HEK293 (cell line): ENCODE data around the gene WRNIP1.

Experiments used
- CTCF ChIA-PET: fragments of 350-600 bp; formaldehyde crosslinking; extraction: SDS; loops from one replicate; lab custom pipeline; 2021; ENCODE audit warnings: antibody characterized with exemption; lab: Yijun Ruan, JAX
- POLR2A ChIA-PET: fragments of 300-600 bp; formaldehyde crosslinking; extraction: SDS; loops from one replicate; lab custom pipeline; 2020; ENCODE audit warnings: antibody characterized with exemption, inconsistent platforms; lab: Yijun Ruan, JAX
- H3K27ac ChIP-seq: fragments of 200-500 bp; sonication (Bioruptor generic); 2 replicates; pipeline ENCODE4 v1.5.1; 2014; ENCODE audit warnings: low read depth, low read length, control low read depth, inconsistent platforms; ENCODE audit errors: extremely low read depth
- H3K36me3 ChIP-seq, 2 experiments: fragments of 200-500 bp in 1 of 2; sonication (Bioruptor generic) in 1 of 2; 1 replicate in 1 of 2; 2 replicates in 1 of 2; pipeline ENCODE4 v1.5.1; 2014 to 2017; ENCODE audit warnings: inconsistent platforms in 2 of 2, low read length in 2 of 2; ENCODE audit not compliant: control insufficient read depth in 2 of 2, insufficient read depth in 1 of 2
- H3K4me1 ChIP-seq: fragments of 200-500 bp; sonication (Bioruptor generic); 2 replicates; pipeline ENCODE4 v1.5.1; 2014; ENCODE audit warnings: mild to moderate bottlenecking, low read length, inconsistent platforms; ENCODE audit not compliant: control insufficient read depth, insufficient read depth
- H3K4me3 ChIP-seq: 2 replicates; pipeline ENCODE4 v1.5.1; 2011; ENCODE audit warnings: low read depth, mild to moderate bottlenecking, control low read depth, low read length, moderate library complexity
- H3K9me3 ChIP-seq: fragments of 200-500 bp; sonication (Bioruptor generic); 2 replicates; pipeline ENCODE4 v1.5.1; 2014; ENCODE audit warnings: low read depth, low read length, inconsistent platforms; ENCODE audit not compliant: control insufficient read depth, insufficient read depth
- BCL11B ChIP-seq: fragments of 450-650 bp; formaldehyde crosslinking; IDR thresholded peaks from 2 replicates; pipeline ENCODE4 v1.5.1; 2016; ENCODE audit warnings: low read depth, missing biosample characterization, missing genetic modification characterization
- GLI4 ChIP-seq: fragments of 450-650 bp; formaldehyde crosslinking; IDR thresholded peaks from 2 replicates; pipeline ENCODE4 v1.5.1; 2016; ENCODE audit warnings: missing biosample characterization, missing genetic modification characterization
- SP2 ChIP-seq: fragments of 450-650 bp; formaldehyde crosslinking; IDR thresholded peaks from 2 replicates; pipeline ENCODE4 v1.5.1; 2016; ENCODE audit warnings: missing biosample characterization, missing genetic modification characterization
- TCF7L2 ChIP-seq: IDR thresholded peaks from 2 replicates; pipeline ENCODE4 v1.6.1; 2011; ENCODE audit warnings: low read depth, mild to moderate bottlenecking, inconsistent platforms, low read length, moderate library complexity, borderline replicate concordance
- YY2 ChIP-seq: fragments of 450-650 bp; formaldehyde crosslinking; IDR thresholded peaks from 2 replicates; pipeline ENCODE4 v1.5.1; 2016; ENCODE audit warnings: missing biosample characterization, missing genetic modification characterization
- ZBTB7A ChIP-seq: fragments of 450-650 bp; formaldehyde crosslinking; IDR thresholded peaks from 2 replicates; pipeline ENCODE4 v1.5.1; 2016; ENCODE audit warnings: low read depth, missing biosample characterization, missing genetic modification characterization
- ZIC2 ChIP-seq: fragments of 450-650 bp; formaldehyde crosslinking; IDR thresholded peaks from 2 replicates; pipeline ENCODE4 v1.5.1; 2016; ENCODE audit warnings: missing biosample characterization, missing genetic modification characterization
- ZNF114 ChIP-seq: fragments of 450-650 bp; formaldehyde crosslinking; IDR thresholded peaks from 2 replicates; pipeline ENCODE4 v1.5.0; 2017; ENCODE audit warnings: missing biosample characterization, missing genetic modification characterization
- ZNF121 ChIP-seq: fragments of 450-650 bp; formaldehyde crosslinking; IDR thresholded peaks from 2 replicates; pipeline ENCODE4 v1.5.1; 2016; ENCODE audit warnings: missing biosample characterization, missing genetic modification characterization
- ZNF16 ChIP-seq: fragments of 450-650 bp; formaldehyde crosslinking; IDR thresholded peaks from 2 replicates; pipeline ENCODE4 v1.5.1; 2016; ENCODE audit warnings: low read depth, missing biosample characterization, missing genetic modification characterization
- ZNF221 ChIP-seq: fragments of 450-650 bp; formaldehyde crosslinking; IDR thresholded peaks from 2 replicates; pipeline ENCODE4 v1.5.1; 2017; ENCODE audit warnings: missing biosample characterization, missing genetic modification characterization, borderline replicate concordance
- ZNF292 ChIP-seq: fragments of 450-650 bp; formaldehyde crosslinking; IDR thresholded peaks from 2 replicates; pipeline ENCODE4 v1.5.1; 2016; ENCODE audit warnings: low read depth, missing biosample characterization, missing genetic modification characterization, borderline replicate concordance
- ZNF394 ChIP-seq: fragments of 450-650 bp; formaldehyde crosslinking; IDR thresholded peaks from 2 replicates; pipeline ENCODE4 v1.5.1; 2016; ENCODE audit warnings: missing biosample characterization, missing genetic modification characterization, mild to moderate bottlenecking, moderate library complexity, borderline replicate concordance
- ZNF623 ChIP-seq: fragments of 450-650 bp; formaldehyde crosslinking; IDR thresholded peaks from 2 replicates; pipeline ENCODE4 v1.5.1; 2016; ENCODE audit warnings: missing biosample characterization, missing genetic modification characterization
- ZNF626 ChIP-seq: fragments of 450-650 bp; sonication (Bioruptor Pico); formaldehyde crosslinking; IDR thresholded peaks from 2 replicates; pipeline ENCODE4 v1.5.1; 2018; ENCODE audit warnings: missing biosample characterization, missing genetic modification characterization, inconsistent platforms
- ZNF670 ChIP-seq: fragments of 450-650 bp; formaldehyde crosslinking; IDR thresholded peaks from 2 replicates; pipeline ENCODE4 v1.5.1; 2016; ENCODE audit warnings: missing biosample characterization, missing genetic modification characterization, low read depth
- ZNF830 ChIP-seq: fragments of 450-650 bp; IDR thresholded peaks from 2 replicates; pipeline ENCODE4 v1.5.0; 2018; ENCODE audit warnings: missing biosample characterization, missing genetic modification characterization, low read depth, mild to moderate bottlenecking, moderate library complexity
- ZNF837 ChIP-seq: fragments of 450-650 bp; formaldehyde crosslinking; IDR thresholded peaks from 2 replicates; pipeline ENCODE4 v1.5.1; 2016; ENCODE audit warnings: missing biosample characterization, missing genetic modification characterization
- TF ChIP-seq, protein P1 (sequence below): IDR thresholded peaks from 2 replicates; pipeline ENCODE4 v1.6.1; 2011; ENCODE audit warnings: mild to moderate bottlenecking, low read depth, low read length, borderline replicate concordance
- TF ChIP-seq, protein P2 (sequence below): fragments of 450-650 bp; formaldehyde crosslinking; IDR thresholded peaks from 2 replicates; pipeline ENCODE4 v1.5.1; 2017; ENCODE audit warnings: missing biosample characterization, missing genetic modification characterization
- TF ChIP-seq, protein P3 (sequence below): fragments of 450-650 bp; formaldehyde crosslinking; IDR thresholded peaks from 2 replicates; pipeline ENCODE4 v1.5.1; 2016; ENCODE audit warnings: missing biosample characterization, missing genetic modification characterization
- TF ChIP-seq, protein P4 (sequence below): fragments of 450-650 bp; formaldehyde crosslinking; IDR thresholded peaks from 2 replicates; pipeline ENCODE4 v1.5.1; 2017; ENCODE audit warnings: missing biosample characterization, missing genetic modification characterization

The WRNIP1 gene

DNA sequence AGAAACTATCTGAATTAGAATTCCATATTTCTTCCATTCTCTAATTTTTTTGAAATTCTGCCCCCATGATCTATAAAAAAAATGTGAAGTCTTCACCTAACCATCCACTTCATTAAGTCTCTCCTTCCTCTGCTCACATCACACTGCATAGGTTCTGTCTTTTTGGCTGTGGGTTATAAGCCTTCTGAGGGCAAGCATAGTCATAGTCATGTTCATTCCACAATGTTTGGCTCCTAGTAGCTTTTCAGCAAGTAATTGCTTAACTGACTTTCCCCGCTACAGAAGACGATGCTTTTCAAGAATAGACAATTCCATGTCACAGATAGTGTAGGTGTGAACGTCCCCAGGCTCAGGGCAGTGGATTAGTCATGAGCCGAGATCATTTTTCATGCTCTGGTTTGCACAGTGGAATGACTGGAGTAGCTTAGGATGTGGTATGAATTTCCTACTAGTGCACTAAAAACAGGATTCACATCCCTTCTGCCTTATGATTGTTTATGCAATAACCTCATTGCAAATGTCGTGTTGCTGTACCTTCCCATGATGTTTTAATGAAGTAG lies 29.1 kb downstream of the WRNIP1 start (continued):
- TF ChIP-seq, protein P1, sequence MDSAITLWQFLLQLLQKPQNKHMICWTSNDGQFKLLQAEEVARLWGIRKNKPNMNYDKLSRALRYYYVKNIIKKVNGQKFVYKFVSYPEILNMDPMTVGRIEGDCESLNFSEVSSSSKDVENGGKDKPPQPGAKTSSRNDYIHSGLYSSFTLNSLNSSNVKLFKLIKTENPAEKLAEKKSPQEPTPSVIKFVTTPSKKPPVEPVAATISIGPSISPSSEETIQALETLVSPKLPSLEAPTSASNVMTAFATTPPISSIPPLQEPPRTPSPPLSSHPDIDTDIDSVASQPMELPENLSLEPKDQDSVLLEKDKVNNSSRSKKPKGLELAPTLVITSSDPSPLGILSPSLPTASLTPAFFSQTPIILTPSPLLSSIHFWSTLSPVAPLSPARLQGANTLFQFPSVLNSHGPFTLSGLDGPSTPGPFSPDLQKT, result no peak
- TF ChIP-seq ZNF394 (tag by site-specific recombination) (peak; percentile 73; the same call in 1 of the 2 replicates), ZNF837 (tag by site-specific recombination) (no peak)
- TF ChIP-seq, protein P2, sequence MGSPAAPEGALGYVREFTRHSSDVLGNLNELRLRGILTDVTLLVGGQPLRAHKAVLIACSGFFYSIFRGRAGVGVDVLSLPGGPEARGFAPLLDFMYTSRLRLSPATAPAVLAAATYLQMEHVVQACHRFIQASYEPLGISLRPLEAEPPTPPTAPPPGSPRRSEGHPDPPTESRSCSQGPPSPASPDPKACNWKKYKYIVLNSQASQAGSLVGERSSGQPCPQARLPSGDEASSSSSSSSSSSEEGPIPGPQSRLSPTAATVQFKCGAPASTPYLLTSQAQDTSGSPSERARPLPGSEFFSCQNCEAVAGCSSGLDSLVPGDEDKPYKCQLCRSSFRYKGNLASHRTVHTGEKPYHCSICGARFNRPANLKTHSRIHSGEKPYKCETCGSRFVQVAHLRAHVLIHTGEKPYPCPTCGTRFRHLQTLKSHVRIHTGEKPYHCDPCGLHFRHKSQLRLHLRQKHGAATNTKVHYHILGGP, result peak; percentile 46; the same call in 1 of the 2 replicates

DNA sequence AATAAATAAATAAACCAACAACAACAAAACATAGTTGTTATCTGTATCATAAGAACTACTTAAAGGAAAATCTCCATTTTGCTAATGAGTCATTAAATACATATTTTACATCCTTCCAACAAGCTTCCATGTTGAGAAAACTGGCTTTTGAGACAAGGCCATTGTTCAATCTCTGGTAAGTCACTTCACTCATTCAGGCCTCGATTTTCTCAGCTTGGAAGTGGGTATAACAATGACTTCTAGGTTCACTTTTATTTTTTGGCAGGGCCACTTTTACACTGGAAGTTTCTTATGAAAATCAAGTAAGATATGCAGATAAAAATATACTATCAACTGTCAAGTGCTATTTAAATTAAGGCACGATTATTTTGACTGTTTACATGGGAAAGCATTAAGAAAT lies 30.0 kb downstream of the WRNIP1 start:
- Histone ChIP-seq H3K4me3 (no peak overlapping the region), H3K4me1 (no peaks in the 10 kb centered on the region), H3K27ac (no peak overlapping the region), H3K9me3 (no peaks in the 10 kb centered on the region), H3K36me3 (no peaks in the 10 kb centered on the region)
- POLR2A ChIA-PET, result interaction anchor here (0.5 kb wide), 1 partner anchor 270 kb away, joined by 4 read pairs; no protein-coding TSS in a partner anchor
- CTCF ChIA-PET, result interaction anchor here (0.6 to 2.0 kb wide), 7 partner anchors 12 to 157 kb away, joined by 3 to 6 read pairs (median 4); no protein-coding TSS in a partner anchor
- TF ChIP-seq YY2 (tag by site-specific recombination), result no peak
- no peak for TF ChIP-seq ZNF623 (tag by site-specific recombination)
- no peak for TF ChIP-seq SP2
- TF ChIP-seq, protein P3, sequence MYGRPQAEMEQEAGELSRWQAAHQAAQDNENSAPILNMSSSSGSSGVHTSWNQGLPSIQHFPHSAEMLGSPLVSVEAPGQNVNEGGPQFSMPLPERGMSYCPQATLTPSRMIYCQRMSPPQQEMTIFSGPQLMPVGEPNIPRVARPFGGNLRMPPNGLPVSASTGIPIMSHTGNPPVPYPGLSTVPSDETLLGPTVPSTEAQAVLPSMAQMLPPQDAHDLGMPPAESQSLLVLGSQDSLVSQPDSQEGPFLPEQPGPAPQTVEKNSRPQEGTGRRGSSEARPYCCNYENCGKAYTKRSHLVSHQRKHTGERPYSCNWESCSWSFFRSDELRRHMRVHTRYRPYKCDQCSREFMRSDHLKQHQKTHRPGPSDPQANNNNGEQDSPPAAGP (tag by site-specific recombination), result no peak
- TF ChIP-seq ZNF121 (tag by site-specific recombination), result no peak
- no peak for TF ChIP-seq ZNF221 (tag by site-specific recombination)
- TF ChIP-seq, protein P4, sequence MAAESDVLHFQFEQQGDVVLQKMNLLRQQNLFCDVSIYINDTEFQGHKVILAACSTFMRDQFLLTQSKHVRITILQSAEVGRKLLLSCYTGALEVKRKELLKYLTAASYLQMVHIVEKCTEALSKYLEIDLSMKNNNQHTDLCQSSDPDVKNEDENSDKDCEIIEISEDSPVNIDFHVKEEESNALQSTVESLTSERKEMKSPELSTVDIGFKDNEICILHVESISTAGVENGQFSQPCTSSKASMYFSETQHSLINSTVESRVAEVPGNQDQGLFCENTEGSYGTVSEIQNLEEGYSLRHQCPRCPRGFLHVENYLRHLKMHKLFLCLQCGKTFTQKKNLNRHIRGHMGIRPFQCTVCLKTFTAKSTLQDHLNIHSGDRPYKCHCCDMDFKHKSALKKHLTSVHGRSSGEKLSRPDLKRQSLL (tag by site-specific recombination), result no peak
- no peak for TF ChIP-seq ZNF830
- TF ChIP-seq ZIC2, result no peak
- no peak for TF ChIP-seq ZNF16 (tag by site-specific recombination)
- no peak for TF ChIP-seq ZNF626 (tag by site-specific recombination)
- TF ChIP-seq ZNF114 (tag by site-specific recombination), result no peak
- no peak for TF ChIP-seq ZNF670 (tag by site-specific recombination)
- no peak for TF ChIP-seq ZBTB7A (tag by site-specific recombination)
- no peak for TF ChIP-seq GLI4 (tag by site-specific recombination)
- no peak for TF ChIP-seq TCF7L2
- no peak for TF ChIP-seq BCL11B (tag by site-specific recombination)
- TF ChIP-seq ZNF292 (tag by site-specific recombination), result no peak
